ENCODE measurements around the gene PRKACA. TPM values are rescaled to one million over a fixed set of nuclear protein-coding genes. Genes with fewer than 3 reads are reported as not detected.
A peak's percentile ranks its signal among the peaks of the same experiment; 100 is the strongest.

The PRKACA gene
- total RNA-seq, 1 donor from 2014 or later: 103 TPM

DNA sequence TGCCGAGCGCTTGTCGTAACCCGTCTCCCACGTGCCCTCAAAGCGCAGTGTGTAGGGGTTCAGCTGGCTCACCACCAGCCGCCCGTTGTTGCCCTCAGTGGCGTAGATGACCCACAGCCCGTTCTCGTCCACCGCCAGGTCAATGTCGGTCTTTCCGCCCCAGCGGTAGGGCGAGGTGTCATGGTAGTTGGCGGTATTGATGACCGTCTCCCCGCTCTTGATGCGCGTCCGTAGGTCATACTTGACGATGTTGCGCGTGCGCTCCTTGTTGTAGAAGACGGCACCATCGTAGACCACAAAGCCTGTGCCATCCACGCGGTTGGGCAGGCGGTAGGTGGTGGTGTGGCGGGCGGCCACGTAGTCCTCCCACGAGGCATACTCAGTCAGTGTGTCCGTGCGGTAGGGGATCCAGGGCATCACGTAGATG, 45.3 kb upstream of the PRKACA start:
- Mint-ChIP-seq H3K36me3 (ENCODE audit: low read depth) (no peaks in the 10 kb centered on the region), H3K27me3 (ENCODE audit: low read depth) (no peaks in the 10 kb centered on the region), H3K27ac (ENCODE audit: unreplicated experiment) (no peak overlapping the region), H3K9me3 (no peaks in the 10 kb centered on the region), H3K4me3 (no peak overlapping the region), H3K4me1 (peaks cover 7% of the 10 kb centered on the region)
- DNase-seq (ENCODE audit: low read depth, low spot score): no peak
- TF ChIP-seq, protein P1, sequence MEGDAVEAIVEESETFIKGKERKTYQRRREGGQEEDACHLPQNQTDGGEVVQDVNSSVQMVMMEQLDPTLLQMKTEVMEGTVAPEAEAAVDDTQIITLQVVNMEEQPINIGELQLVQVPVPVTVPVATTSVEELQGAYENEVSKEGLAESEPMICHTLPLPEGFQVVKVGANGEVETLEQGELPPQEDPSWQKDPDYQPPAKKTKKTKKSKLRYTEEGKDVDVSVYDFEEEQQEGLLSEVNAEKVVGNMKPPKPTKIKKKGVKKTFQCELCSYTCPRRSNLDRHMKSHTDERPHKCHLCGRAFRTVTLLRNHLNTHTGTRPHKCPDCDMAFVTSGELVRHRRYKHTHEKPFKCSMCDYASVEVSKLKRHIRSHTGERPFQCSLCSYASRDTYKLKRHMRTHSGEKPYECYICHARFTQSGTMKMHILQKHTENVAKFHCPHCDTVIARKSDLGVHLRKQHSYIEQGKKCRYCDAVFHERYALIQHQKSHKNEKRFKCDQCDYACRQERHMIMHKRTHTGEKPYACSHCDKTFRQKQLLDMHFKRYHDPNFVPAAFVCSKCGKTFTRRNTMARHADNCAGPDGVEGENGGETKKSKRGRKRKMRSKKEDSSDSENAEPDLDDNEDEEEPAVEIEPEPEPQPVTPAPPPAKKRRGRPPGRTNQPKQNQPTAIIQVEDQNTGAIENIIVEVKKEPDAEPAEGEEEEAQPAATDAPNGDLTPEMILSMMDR (conservative IDR thresholded peaks at IDR 0.05): no peak

DNA sequence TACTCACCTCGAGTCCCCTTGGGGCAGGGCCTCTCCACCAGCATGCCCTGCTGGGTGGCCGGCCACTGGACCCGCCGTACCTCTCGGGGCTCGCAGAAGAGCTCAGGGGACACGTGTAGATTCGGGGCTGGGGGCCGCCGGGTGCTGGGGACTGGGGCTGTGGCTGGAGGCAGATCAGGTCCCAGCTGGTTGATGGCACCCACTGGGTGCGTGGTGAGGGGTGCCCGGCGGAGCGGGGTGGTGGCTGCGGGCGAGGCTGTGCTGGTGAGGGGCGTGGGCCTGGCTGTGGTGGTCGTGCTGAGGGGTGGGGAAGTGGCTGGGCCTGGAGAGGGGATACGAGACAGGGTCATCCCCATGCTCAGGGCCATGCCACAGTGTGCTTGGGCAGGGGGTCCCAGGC, 43.7 kb upstream of the PRKACA start:
- Mint-ChIP-seq H3K36me3 (ENCODE audit: low read depth) (no peaks in the 10 kb centered on the region), H3K9me3 (no peaks in the 10 kb centered on the region), H3K27me3 (ENCODE audit: low read depth) (no peaks in the 10 kb centered on the region), H3K4me3 (no peak overlapping the region), H3K27ac (ENCODE audit: unreplicated experiment) (peak overlapping the region; percentile 27), H3K4me1 (peaks cover 7% of the 10 kb centered on the region)
- TF ChIP-seq, protein P1 (conservative IDR thresholded peaks at IDR 0.05): no peak
- no peak for DNase-seq (ENCODE audit: low read depth, low spot score)

DNA sequence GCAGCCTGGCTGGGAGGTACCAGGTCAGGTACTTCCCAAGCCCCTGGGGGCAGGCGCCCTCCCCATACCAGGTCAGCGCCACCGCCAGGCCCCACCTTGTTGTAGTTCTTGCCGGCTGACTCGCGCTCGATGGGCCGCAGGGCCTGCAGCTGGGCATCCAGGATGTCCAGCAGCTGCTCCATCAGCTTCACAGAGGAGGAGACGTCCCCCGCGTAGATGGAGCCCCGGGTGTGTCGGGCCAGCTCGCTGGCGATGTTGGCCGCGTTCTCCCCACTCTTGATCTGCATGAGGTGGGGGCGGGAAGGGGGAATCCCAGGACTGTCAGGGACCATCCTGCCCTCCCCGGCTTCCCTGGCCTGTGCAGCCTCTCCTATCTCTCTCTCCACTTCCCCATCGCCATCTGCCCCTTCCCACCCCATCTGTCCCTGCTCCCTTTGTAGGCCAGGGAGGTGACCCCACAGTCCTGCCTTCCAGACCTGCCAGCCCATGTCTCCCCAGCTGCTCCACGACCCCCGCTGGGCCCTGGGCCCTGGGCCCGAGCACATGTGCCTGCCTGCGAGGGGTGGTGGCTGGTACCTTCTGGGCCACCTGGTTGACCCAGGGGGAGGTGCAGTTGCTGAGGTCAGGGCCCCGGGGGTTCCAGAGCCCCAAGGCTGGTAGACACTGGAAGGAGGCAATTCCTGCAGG, 42.6 kb upstream of the PRKACA start:
- TF ChIP-seq, protein P1 (conservative IDR thresholded peaks at IDR 0.05): no peak
- Mint-ChIP-seq H3K4me3 (no peak overlapping the region), H3K9me3 (no peaks in the 10 kb centered on the region), H3K27ac (ENCODE audit: unreplicated experiment) (no peak overlapping the region), H3K27me3 (ENCODE audit: low read depth) (no peaks in the 10 kb centered on the region), H3K36me3 (ENCODE audit: low read depth) (no peaks in the 10 kb centered on the region), H3K4me1 (peaks cover 7% of the 10 kb centered on the region)
- DNase-seq (ENCODE audit: low read depth, low spot score): no peak

DNA sequence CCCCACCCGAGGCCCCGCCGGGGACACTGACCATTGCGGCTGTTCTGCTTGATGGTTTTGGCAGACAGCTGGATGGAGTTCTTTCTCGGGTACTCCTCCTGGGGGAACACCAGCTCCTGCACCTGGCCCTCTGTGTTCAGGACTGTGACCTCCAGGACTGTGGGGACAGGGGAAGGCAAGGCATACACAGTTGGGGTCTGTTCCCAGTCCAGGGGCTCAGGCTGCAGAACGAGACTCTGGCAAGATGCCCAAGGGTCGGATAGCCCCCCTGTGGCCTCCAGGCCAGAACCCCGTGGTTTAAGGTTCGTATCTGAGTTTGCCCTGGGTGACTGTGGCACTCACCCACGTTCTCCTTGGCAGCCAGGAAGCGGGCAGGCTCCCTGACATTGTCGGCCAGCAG, 41.5 kb upstream of the PRKACA start:
- no peaks in the 10 kb centered on the region for H3K9me3 Mint-ChIP-seq
- H3K27ac Mint-ChIP-seq (ENCODE audit: unreplicated experiment): no peak overlapping the region
- H3K27me3 Mint-ChIP-seq (ENCODE audit: low read depth): no peaks in the 10 kb centered on the region
- H3K4me1 Mint-ChIP-seq: peaks cover 4% of the 10 kb centered on the region
- DNase-seq (ENCODE audit: low read depth, low spot score): no peak
- H3K36me3 Mint-ChIP-seq (ENCODE audit: low read depth): no peaks in the 10 kb centered on the region
- H3K4me3 Mint-ChIP-seq: no peak overlapping the region
- TF ChIP-seq, protein P1 (conservative IDR thresholded peaks at IDR 0.05): no peak

DNA sequence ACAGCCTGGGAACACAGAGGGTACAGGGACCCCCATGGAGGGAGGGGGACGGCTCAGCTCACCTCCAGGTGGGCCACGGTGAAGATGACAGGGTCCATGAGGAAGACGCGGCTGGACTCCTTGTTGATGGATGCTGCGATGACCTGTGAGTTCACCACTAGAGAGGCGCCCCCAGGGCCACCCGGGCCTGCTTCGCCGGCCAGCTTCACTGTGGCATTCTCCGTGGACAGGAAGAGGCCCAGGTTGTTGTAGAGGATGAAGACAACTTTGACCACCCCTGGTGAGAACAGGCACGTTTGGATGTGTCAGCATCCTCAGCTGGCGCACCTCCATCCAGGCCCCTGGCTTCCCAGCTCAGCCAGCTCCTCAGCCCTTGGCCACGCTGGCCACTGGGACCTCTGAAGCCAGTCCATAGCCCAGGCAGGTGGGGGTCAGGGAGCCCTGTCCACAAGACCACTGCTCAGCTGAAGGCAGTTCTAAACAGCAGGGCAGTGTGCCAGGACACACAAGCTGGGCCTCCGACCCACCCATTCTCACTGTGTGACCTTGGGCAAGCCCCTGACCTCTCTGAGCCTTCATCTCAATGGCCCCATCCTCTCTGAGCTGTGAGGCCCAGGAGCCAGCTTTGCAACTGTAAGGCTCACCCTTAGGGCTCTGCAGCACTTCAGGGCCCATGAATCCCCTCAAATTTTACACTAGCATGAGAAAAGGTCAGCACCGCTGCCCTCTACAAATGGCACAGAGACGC, 40.9 kb upstream of the PRKACA start:
- no peaks in the 10 kb centered on the region for H3K4me1 Mint-ChIP-seq
- H3K27ac Mint-ChIP-seq (ENCODE audit: unreplicated experiment): no peak overlapping the region
- no peaks in the 10 kb centered on the region for H3K27me3 Mint-ChIP-seq (ENCODE audit: low read depth)
- H3K9me3 Mint-ChIP-seq: no peaks in the 10 kb centered on the region
- H3K4me3 Mint-ChIP-seq: no peak overlapping the region
- TF ChIP-seq, protein P1 (conservative IDR thresholded peaks at IDR 0.05): no peak
- DNase-seq (ENCODE audit: low read depth, low spot score): no peak
- no peaks in the 10 kb centered on the region for H3K36me3 Mint-ChIP-seq (ENCODE audit: low read depth)
